ENCODE data around the gene DCC. TPM values are rescaled to one million over a fixed set of nuclear protein-coding genes. Genes with fewer than 3 reads are reported as not detected.

Gene DCC
- total and polyA plus RNA-seq, 11 donors = 0.02 TPM; not detected in 10

GRCh38 chr18:53131001-53131400 is 791.0 kb downstream of the DCC start:
- intact Hi-C loops (cut with DNase I) = no loop called here
- Histone ChIP-seq H3K4me1 (no peaks in the 10 kb centered on the region), H3K36me3 (no peaks in the 10 kb centered on the region), H3K9me3 (no peaks in the 10 kb centered on the region), H3K27me3 (no peaks in the 10 kb centered on the region), H3K27ac (no peak overlapping the region), H3K4me3 (no peak overlapping the region)
- ATAC-seq (no peak), DNase-seq (no peak)
- TF ChIP-seq POLR2A (IDR thresholded peaks at IDR 0.05) (no peak), CTCF (IDR thresholded peaks at IDR 0.05) (no peak)
- 78 to 83% (median 80%) methylated on average over 1 of the region's 1 CpG for WGBS, 4 donors

GRCh38 chr18:53134711-53135110 is 794.7 kb downstream of the DCC start:
- Histone ChIP-seq H3K27me3 (no peaks in the 10 kb centered on the region), H3K4me1 (no peaks in the 10 kb centered on the region), H3K9me3 (peaks cover 0 to 10% (median 2%) of the 10 kb centered on the region in 12 donors), H3K4me3 (no peak overlapping the region), H3K36me3 (no peaks in the 10 kb centered on the region), H3K27ac (no peak overlapping the region)
- TF ChIP-seq CTCF (IDR thresholded peaks at IDR 0.05) (no peak), POLR2A (IDR thresholded peaks at IDR 0.05) (no peak)
- ATAC-seq (no peak), DNase-seq (no peak)
- intact Hi-C loops (cut with DNase I) = no loop called here
- 61 to 68% (median 64%) methylated on average over 3 of the region's 3 CpGs for WGBS, 4 donors

- intact Hi-C loops (cut with DNase I) = no loop called here
- Histone ChIP-seq H3K4me3 (no peak overlapping the region), H3K4me1 (no peaks in the 10 kb centered on the region), H3K27me3 (no peaks in the 10 kb centered on the region), H3K9me3 (peaks cover 0 to 10% (median 2%) of the 10 kb centered on the region in 12 donors), H3K27ac (no peak overlapping the region), H3K36me3 (no peaks in the 10 kb centered on the region)
- ATAC-seq = no peak
- TF ChIP-seq CTCF (IDR thresholded peaks at IDR 0.05) (no peak), POLR2A (IDR thresholded peaks at IDR 0.05) (no peak)
- no peak for DNase-seq
These were observed 795.7 kb downstream of the DCC start for GRCh38 chr18:53135654-53136053.

- Histone ChIP-seq H3K27ac (no peak overlapping the region), H3K4me3 (no peak overlapping the region), H3K4me1 (no peaks in the 10 kb centered on the region), H3K36me3 (no peaks in the 10 kb centered on the region), H3K9me3 (peaks cover 0 to 10% (median 2%) of the 10 kb centered on the region in 12 donors), H3K27me3 (no peaks in the 10 kb centered on the region)
- WGBS, 4 donors = 62 to 73% (median 71%) methylated on average over 5 of the region's 5 CpGs
- TF ChIP-seq CTCF (IDR thresholded peaks at IDR 0.05) (no peak), POLR2A (IDR thresholded peaks at IDR 0.05) (no peak)
- DNase-seq = no peak
- ATAC-seq = no peak
- intact Hi-C loops (cut with DNase I) = no loop called here
These were observed 799.9 kb downstream of the DCC start for GRCh38 chr18:53139746-53140500.
